Measurements from ENCODE around the gene CCDC47. TPM values are rescaled to one million over a fixed set of nuclear protein-coding genes. Genes with fewer than 3 reads are reported as not detected.

The CCDC47 gene
- total RNA-seq, 1 experiment from 2014 or later: 79.4 TPM

DNA sequence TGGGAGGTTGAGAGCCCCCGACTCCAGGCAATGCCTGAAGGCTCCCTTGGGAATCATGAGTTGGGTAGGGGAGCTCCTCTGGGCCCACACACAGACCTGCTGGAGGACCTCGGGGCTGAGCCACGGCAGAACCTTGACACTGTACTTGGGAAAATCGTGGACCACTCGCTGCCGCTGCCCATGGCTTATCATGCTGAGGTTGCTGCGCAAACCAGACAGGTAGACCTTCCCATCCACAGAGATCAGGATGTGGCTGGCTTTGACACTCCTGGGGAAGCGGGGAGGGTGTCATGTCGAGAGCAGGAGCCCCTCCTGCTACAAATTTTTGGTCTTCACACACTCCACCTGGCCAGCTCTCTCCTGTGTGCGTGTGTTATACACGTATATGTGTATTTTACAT lies 66.2 kb downstream of the CCDC47 start:
- Histone ChIP-seq H3K79me2 (ENCODE audit: insufficient read depth, low read length) (no peaks in the 10 kb centered on the region), H2BK12ac (ENCODE audit: insufficient read length, low read depth, low read length) (no peak overlapping the region), H4K91ac (ENCODE audit: insufficient read length, low read depth, low read length) (no peak overlapping the region), H3K23me2 (ENCODE audit: insufficient read length, low read depth, low read length, poor library complexity, severe bottlenecking) (no peaks in the 10 kb centered on the region), H2BK5ac (ENCODE audit: insufficient read length, low read length) (no peak overlapping the region), H3T11ph (ENCODE audit: low read length) (no peak overlapping the region), H3K4me1 (ENCODE audit: insufficient read depth, low read length) (no peaks in the 10 kb centered on the region), H3K14ac (ENCODE audit: insufficient read depth, low read length) (no peak overlapping the region; the same call in 1 of the 2 replicates), H3K79me1 (ENCODE audit: insufficient read depth, low read depth, low read length, poor library complexity, severe bottlenecking) (no peaks in the 10 kb centered on the region), H2BK15ac (ENCODE audit: low read depth, low read length) (no peak overlapping the region), H3K27me3 (ENCODE audit: insufficient read depth, low read length) (no peaks in the 10 kb centered on the region), H4K8ac (replicated peaks; ENCODE audit: insufficient read length, low read depth, low read length) (no peak overlapping the region), H2BK20ac (ENCODE audit: low read depth, low read length, poor library complexity, severe bottlenecking) (no peak overlapping the region), H4K5ac (ENCODE audit: insufficient read length, low read depth, low read length) (no peak overlapping the region), H3K4me2 (ENCODE audit: insufficient read depth, insufficient read length, low read length) (no peak overlapping the region), H4K20me1 (ENCODE audit: control insufficient read depth, insufficient read depth, insufficient read length) (no peaks in the 10 kb centered on the region), H3K23ac (ENCODE audit: insufficient read length, low read depth, low read length) (no peak overlapping the region), H3K18ac (ENCODE audit: insufficient read length, low read depth, low read length) (no peak overlapping the region), H3K9ac (ENCODE audit: extremely low read depth, insufficient read length, low read length) (no peak overlapping the region), H3K27ac (ENCODE audit: insufficient read length, low read depth, low read length) (no peak overlapping the region), H2AK5ac (ENCODE audit: insufficient read length, low read length) (no peak overlapping the region), H3K4ac (ENCODE audit: low read depth, low read length) (no peak overlapping the region), H2AFZ (ENCODE audit: low read length) (no peak overlapping the region), H2BK120ac (ENCODE audit: low read depth, low read length, poor library complexity, severe bottlenecking) (no peak overlapping the region), H3K9me3 (ENCODE audit: control insufficient read depth, low read depth, low read length) (no peaks in the 10 kb centered on the region), H3K56ac (ENCODE audit: insufficient read length, low read depth, low read length) (no peak overlapping the region)
- WGBS (ENCODE audit: extremely low coverage, insufficient read length, low lambda C conversion rate): no CpG with 5 or more reads among the region's 11 CpGs
- H3K9me3 Mint-ChIP-seq: no peaks in the 10 kb centered on the region
- DNase-seq: no peak
- peaks cover 13 to 64% (median 48%) of the 10 kb centered on the region in 3 experiments for H3K36me3 Mint-ChIP-seq (ENCODE audit: insufficient read depth in 1 of 3, low read depth in 3 of 3)
- TF ChIP-seq, protein P1, sequence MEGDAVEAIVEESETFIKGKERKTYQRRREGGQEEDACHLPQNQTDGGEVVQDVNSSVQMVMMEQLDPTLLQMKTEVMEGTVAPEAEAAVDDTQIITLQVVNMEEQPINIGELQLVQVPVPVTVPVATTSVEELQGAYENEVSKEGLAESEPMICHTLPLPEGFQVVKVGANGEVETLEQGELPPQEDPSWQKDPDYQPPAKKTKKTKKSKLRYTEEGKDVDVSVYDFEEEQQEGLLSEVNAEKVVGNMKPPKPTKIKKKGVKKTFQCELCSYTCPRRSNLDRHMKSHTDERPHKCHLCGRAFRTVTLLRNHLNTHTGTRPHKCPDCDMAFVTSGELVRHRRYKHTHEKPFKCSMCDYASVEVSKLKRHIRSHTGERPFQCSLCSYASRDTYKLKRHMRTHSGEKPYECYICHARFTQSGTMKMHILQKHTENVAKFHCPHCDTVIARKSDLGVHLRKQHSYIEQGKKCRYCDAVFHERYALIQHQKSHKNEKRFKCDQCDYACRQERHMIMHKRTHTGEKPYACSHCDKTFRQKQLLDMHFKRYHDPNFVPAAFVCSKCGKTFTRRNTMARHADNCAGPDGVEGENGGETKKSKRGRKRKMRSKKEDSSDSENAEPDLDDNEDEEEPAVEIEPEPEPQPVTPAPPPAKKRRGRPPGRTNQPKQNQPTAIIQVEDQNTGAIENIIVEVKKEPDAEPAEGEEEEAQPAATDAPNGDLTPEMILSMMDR (conservative IDR thresholded peaks at IDR 0.05): no peak
- H3K4me3 Mint-ChIP-seq: no peak overlapping the region
- peaks cover 7 to 14% of the 10 kb centered on the region in 2 experiments; a peak in 3 of 4 replicates for H3K4me1 Mint-ChIP-seq
- H3K27ac Mint-ChIP-seq: no peak overlapping the region
- no peaks in the 10 kb centered on the region for H3K27me3 Mint-ChIP-seq (ENCODE audit: low read depth)
